Stomach smooth muscle (tissue), 2 donors: ENCODE data around the gene FHAD1.
A peak's percentile ranks its signal among the peaks of the same experiment; 100 is the strongest.

Experiments used
- H3K27ac ChIP-seq: one replicate; pipeline ENCODE4 v1.7.0; 2013; ENCODE audit warnings: mild to moderate bottlenecking, low read length, inconsistent platforms
- H3K27me3 ChIP-seq, 2 donors: one replicate each; pipeline ENCODE4 v1.7.0; 2013; ENCODE audit warnings: low read length in 2 of 2; ENCODE audit not compliant: insufficient read depth in 2 of 2, control insufficient read depth in 1 of 2
- H3K36me3 ChIP-seq, 2 donors: one replicate each; pipeline ENCODE4 v1.7.0; 2013; ENCODE audit warnings: low read length in 2 of 2; ENCODE audit not compliant: control insufficient read depth in 2 of 2, insufficient read depth in 2 of 2
- H3K4me1 ChIP-seq: one replicate; pipeline ENCODE4 v1.7.0; 2013; ENCODE audit warnings: low read length; ENCODE audit not compliant: control insufficient read depth, insufficient read depth
- H3K4me3 ChIP-seq, 2 donors: one replicate each; pipeline ENCODE4 v1.7.0; 2013; ENCODE audit warnings: low read length in 2 of 2
- H3K9ac ChIP-seq, 2 donors: one replicate each; pipeline ENCODE4 v1.7.0; 2013; ENCODE audit warnings: low read length in 2 of 2, mild to moderate bottlenecking in 1 of 2
- H3K9me3 ChIP-seq, 2 donors: one replicate each; pipeline ENCODE4 v1.7.0; 2013; ENCODE audit warnings: low read length in 2 of 2; ENCODE audit not compliant: control insufficient read depth in 2 of 2
- donor health status: healthy.
- donor health status: Pancreatic carcinoma.

The FHAD1 gene

DNA sequence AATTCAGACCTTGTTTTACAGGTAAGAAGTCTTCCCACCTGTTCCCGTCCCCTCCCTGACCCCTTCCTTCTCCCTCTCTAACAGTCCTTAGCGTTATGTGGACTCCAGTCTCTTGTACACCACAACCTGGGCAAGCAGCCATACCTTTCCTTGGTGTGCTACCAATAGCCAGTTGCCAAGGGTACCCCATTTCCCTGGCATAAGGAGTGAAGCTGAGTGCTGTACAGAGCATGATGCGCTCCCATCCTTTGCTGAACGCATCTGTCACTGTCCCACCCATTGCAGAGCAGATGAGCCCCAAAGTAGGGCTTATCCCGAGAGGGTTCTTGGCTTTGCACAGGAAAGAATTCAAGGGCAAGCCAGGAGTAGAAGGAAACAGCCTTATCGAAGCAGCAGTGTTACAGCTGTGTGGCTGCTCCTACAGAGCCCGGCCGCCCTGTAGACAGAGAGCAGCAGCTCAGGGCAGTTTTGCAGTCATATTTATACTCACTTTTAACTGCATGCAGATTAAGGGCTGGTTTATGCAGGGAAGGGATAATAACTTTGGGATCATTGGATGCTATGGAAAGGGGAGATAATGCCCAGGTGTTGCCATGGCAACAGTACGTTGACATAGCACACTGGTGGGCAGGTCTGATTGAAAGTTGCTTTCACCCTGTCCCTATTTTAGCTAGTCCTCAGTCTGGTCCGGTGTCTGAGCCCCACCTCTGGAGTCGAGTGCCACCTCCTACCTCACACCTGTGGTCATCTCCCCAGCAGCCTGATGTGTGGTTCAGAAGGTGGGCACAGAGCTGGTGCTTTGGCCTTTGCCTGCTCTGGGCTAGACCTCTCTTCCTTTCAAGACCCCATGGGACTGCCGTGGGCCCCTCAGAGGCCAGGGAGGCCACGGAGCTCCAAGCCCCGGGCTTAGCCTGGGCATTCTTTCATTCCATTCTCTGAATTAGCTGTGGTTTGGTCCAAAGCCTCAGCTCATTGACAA, 5.1 kb downstream of the FHAD1 start:
- Histone ChIP-seq H3K36me3 (no peaks in the 10 kb centered on the region), H3K4me3 (no peak overlapping the region), H3K27me3 (no peaks in the 10 kb centered on the region), H3K9me3 (no peaks in the 10 kb centered on the region), H3K4me1 (peaks cover 15% of the 10 kb centered on the region), H3K27ac (no peak overlapping the region), H3K9ac (no peak overlapping the region)

DNA sequence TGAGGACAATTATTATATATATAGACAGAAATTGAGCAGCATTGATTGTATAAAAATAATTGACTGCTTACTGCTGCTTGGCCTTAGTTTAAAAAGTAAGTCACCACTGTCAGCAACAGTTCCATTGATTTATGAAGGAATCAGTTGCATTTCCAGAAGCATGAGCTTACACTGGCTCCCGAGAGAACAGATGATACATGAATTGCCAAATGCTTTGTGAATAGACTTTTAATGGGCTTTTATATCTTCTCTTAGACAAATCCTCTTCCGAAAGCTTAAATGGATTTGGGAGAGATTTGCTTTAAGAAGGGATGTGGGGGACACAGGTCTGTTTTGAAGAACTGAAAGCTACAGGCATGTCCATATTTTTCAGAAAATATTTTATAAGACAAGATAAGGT, 7.5 kb downstream of the FHAD1 start:
- Histone ChIP-seq H3K9me3 (no peaks in the 10 kb centered on the region), H3K27ac (no peak overlapping the region), H3K4me1 (peaks cover 18% of the 10 kb centered on the region), H3K36me3 (no peaks in the 10 kb centered on the region), H3K4me3 (no peak overlapping the region), H3K9ac (no peak overlapping the region), H3K27me3 (no peaks in the 10 kb centered on the region)

DNA sequence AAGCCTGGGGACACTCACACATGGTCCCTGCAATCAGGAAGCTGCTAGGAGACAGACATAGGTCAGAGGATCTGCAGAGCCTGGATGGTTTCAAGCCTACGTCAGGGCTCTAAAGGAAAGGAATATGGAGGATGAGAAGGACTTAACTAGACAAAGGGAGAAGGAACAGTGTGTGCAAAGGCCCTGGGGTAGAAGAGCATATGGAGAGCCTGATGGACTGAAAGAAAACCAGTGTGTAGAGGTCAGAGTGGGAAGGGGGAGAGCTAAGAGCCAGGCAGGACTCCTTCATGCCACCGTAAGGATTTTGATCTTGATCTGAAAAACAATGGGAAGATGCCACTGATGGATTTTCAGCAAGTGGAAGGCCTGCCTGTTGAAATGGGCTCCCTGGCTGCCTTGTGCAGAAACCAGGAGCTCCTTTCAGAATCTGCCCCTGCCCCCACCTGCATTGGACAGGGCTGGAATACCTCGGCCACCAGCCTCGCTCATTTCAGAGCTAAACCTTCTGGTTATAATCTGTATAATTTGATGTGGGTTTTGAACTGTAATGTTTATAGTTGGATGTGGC, 8.6 kb downstream of the FHAD1 start:
- no peak overlapping the region for H3K27ac ChIP-seq
- H3K27me3 ChIP-seq = no peaks in the 10 kb centered on the region
- H3K36me3 ChIP-seq = no peaks in the 10 kb centered on the region
- H3K9ac ChIP-seq = no peak overlapping the region
- no peak overlapping the region for H3K4me3 ChIP-seq
- no peaks in the 10 kb centered on the region for H3K9me3 ChIP-seq
- peaks cover 29% of the 10 kb centered on the region for H3K4me1 ChIP-seq

DNA sequence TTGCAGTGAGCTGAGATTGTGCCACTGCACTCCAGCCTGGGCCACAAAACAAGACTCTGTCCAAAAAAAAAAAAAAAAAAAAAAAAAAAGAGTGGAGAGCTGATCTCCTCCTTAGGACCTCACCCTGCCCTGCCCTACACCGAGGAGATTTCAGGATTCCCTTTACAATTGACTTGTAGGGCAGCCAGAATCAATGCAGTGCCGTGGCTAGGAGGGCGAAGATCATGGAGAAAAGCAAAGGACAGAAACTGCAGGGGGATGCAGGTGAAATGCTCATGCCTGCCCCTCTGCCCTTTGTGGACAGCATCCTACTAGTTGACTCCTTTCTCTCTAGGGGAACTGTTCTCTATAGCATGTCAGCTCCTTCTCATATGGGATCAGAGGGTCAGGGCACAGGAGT, 9.6 kb downstream of the FHAD1 start:
- Histone ChIP-seq H3K27me3 (no peaks in the 10 kb centered on the region), H3K36me3 (no peaks in the 10 kb centered on the region), H3K27ac (no peak overlapping the region), H3K4me3 (no peak overlapping the region), H3K9ac (no peak overlapping the region), H3K4me1 (peaks cover 33% of the 10 kb centered on the region), H3K9me3 (no peaks in the 10 kb centered on the region)

DNA sequence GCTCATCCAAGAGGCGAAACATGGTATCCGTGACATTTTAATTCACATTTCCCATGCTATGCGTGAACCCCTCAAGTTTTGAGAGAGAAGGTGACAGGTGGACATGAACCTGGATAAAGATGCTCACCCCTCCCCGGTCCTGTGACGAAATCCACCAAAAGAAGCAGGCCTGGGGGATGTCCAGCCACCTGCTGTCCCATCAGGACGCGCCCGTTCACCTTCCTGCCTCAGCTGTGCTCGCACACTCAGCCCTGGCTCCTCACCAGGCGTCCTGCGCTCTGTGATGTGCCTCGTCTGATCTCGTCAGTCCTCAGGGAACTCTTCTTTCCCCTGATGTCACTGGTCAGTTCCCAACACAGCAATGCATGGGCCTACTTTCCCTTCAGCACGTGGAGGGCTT, 10.3 kb downstream of the FHAD1 start:
- Histone ChIP-seq H3K9me3 (no peaks in the 10 kb centered on the region), H3K9ac (no peak overlapping the region), H3K36me3 (no peaks in the 10 kb centered on the region), H3K27me3 (no peaks in the 10 kb centered on the region), H3K4me1 (peaks cover 34% of the 10 kb centered on the region), H3K4me3 (no peak overlapping the region), H3K27ac (no peak overlapping the region)

DNA sequence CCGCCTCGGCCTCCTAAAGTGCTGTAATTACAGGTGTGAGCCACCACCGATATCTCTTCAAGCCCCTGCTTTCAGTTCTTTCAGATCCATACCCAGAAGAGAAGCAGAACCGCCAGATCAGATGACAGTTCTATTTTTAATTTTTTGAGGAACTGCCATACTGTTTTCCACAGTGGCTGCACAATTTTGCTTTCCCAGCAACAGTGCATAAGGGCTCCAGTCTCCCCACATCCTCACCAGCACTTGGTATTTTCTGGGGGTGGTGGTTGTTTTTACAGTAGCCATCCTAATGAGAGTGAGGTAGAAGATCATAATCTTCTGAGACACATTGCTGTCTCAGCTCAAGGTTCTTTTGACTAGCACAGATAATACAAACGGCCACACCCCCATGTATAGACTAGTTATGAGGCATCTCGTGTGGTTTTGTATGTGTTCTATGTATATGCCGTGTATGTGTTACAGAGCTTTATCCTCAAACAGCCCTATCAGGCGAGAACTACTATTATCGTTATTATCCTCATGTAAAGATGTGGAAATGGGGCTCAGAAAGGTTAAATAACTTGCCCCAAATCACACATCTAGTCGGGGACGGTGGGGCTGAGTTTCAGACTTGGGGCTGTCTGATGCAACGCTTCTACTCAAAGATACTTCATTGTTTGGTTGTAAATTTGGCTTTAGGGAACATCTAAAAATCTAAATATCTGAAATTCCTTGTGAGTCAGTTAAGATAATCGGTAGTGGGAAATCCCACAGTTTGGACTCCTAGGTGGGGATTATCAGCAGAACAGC, 12.0 kb downstream of the FHAD1 start:
- H3K4me1 ChIP-seq = peaks cover 32% of the 10 kb centered on the region
- no peak overlapping the region for H3K27ac ChIP-seq
- H3K4me3 ChIP-seq = no peak overlapping the region
- H3K9ac ChIP-seq = no peak overlapping the region
- H3K27me3 ChIP-seq = no peaks in the 10 kb centered on the region
- H3K9me3 ChIP-seq = no peaks in the 10 kb centered on the region
- H3K36me3 ChIP-seq = no peaks in the 10 kb centered on the region

DNA sequence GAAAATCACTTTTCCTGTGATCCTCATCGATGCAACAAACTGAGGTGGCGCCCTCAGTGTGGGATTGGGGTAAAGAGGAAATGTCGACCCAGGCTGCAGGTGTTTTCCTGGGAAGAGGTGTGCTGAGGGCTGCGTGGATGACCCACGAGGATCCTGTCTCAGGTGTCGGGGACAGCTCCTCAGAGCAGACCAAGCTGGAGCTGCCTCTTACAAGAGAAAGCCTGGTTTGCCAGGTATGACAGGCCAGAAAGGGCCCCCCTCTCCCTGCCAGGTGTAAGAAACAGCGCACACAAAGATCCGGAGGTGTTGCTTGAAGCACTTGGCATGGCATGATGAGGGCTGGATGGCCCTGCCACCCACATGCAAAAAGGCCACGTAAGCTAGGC, 12.6 kb downstream of the FHAD1 start:
- Histone ChIP-seq H3K27ac (peak overlapping the region; percentile 37), H3K36me3 (no peaks in the 10 kb centered on the region), H3K4me3 (no peak overlapping the region), H3K9ac (no peak overlapping the region), H3K9me3 (no peaks in the 10 kb centered on the region), H3K4me1 (peaks cover 32% of the 10 kb centered on the region), H3K27me3 (no peaks in the 10 kb centered on the region)

DNA sequence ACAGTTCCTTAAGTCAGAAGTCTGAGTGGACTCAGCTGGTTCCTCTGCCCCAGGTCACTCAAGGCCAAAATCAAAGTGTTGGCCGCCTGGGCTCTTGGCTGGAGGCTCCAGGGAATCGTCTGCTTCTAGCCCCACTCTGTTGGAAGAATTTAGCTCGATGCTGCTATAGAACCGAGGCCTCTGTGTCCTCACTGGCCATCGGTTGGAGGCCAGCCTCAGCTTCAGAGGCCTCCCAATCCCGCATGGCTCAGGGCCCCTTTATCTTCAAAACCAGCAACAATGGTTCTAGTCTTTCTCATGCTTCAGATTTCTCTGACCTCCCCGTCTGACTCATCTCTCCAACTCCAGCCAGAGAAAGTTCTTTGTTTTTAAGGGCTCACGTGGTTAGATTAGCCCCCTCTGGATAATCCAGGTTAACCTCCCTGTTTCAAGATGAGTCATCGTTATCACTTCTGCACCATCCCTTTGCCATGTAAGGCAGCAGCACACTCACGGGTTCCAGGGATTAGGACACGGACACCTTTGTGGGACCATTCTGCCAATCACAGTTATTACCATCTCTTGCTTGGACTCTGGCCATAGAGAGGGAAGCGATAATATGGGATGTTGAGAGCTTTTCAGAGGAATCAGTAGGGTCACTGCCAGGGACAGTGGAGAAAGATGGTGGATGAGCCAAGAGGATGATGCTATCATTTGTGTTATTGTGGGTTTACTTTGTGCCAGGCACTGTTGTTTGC, 13.6 kb downstream of the FHAD1 start:
- no peaks in the 10 kb centered on the region for H3K36me3 ChIP-seq
- no peak overlapping the region for H3K9ac ChIP-seq
- peak overlapping the region; percentile 37 for H3K27ac ChIP-seq
- H3K4me3 ChIP-seq = no peak overlapping the region
- peaks cover 32% of the 10 kb centered on the region for H3K4me1 ChIP-seq
- H3K27me3 ChIP-seq = no peaks in the 10 kb centered on the region
- no peaks in the 10 kb centered on the region for H3K9me3 ChIP-seq

DNA sequence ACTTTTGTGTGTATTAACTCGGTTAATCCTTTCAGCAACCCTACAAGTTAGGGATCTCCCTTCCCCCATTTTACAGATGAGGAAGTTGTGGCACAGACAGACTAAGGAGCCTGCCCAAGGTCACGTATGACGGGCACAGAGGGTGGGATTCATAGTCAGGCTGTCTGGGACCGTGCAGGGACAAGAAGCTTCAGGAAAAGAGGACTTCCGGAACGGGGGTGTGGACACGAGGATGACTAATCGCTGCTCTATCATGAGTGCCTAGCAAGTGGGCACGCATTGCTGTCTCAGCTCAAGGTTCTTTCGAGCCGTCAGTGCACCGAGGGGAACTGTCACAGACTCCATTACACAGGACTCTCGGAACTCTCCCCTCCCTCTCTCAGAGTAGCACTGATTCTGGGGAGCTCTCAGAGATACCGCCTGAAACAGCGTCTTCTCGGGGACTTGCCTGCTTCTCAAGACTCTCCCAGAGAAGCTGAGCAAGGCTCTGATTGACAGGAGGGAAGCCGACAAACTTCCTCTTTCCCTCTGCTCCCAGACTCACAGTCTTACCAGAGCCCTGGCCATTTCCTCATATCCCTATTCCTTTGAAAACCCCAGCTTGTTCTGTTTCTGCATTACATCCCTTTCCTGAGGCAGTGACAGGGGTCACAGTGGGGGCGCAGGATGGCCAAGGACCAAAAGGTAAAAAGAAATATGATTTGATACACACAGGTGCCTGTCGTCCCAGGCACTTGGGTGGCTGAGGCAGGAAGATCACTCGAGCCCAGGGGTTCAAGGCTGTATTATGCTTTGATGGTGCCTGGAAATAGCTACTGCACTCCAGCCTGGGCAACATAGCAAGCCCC, 14.4 kb downstream of the FHAD1 start:
- Histone ChIP-seq H3K4me1 (peaks cover 32% of the 10 kb centered on the region), H3K9ac (peak overlapping the region in 1 of 2 donors; percentile 13), H3K27ac (peak overlapping the region; percentile 37), H3K9me3 (no peaks in the 10 kb centered on the region), H3K36me3 (no peaks in the 10 kb centered on the region), H3K4me3 (peak overlapping the region in 1 of 2 donors; percentile 22), H3K27me3 (no peaks in the 10 kb centered on the region)
